ENCODE data around the gene IGLL1. TPM values are rescaled to one million over a fixed set of nuclear protein-coding genes. Genes with fewer than 3 reads are reported as not detected.

Gene IGLL1
- total and polyA plus RNA-seq, 7 experiments from 2014 or later, result 0.72 TPM; not detected in 6

- Histone ChIP-seq H3K36me3 (ENCODE audit: control insufficient read depth in 2 of 3, insufficient read depth in 3 of 3, low read length in 3 of 3) (no peaks in the 10 kb centered on the region), H3K9me3 (ENCODE audit: control insufficient read depth in 2 of 3, low read length in 3 of 3) (no peaks in the 10 kb centered on the region), H3K27ac (ENCODE audit: low read depth, low read length) (no peak overlapping the region), H3K4me3 (ENCODE audit: low read length) (no peak overlapping the region), H3K27me3 (ENCODE audit: control insufficient read depth in 2 of 2, insufficient read depth in 2 of 2, low read length in 2 of 2) (no peaks in the 10 kb centered on the region), H3K4me1 (ENCODE audit: control insufficient read depth in 2 of 2, insufficient read depth in 2 of 2, low read length in 2 of 2) (no peaks in the 10 kb centered on the region)
- Mint-ChIP-seq H3K36me3 (no peaks in the 10 kb centered on the region), H3K9me3 (no peaks in the 10 kb centered on the region), H3K4me3 (no peak overlapping the region), H3K27ac (no peak overlapping the region), H3K4me1 (peaks cover 0 to 3% (median 0%) of the 10 kb centered on the region in 7 donors), H3K27me3 (peaks cover 0 to 23% (median 5%) of the 10 kb centered on the region in 5 donors)
- ChIA-PET CTCF (no interaction called here), POLR2A (no interaction called here)
- DNase-seq (no peak), ATAC-seq (peak; percentile 44)
- intact Hi-C loops (cut with micrococcal nuclease), result loop anchor here in 1 of 2 donors (10.0 kb wide), 1 partner anchor 343 kb away; the partner anchor contains the start of gene BCR
Observed at GRCh38 chr22:23527971-23528740, 51.9 kb downstream of the IGLL1 start.

GRCh38 chr22:23526596-23527316 lies 53.3 kb downstream of the IGLL1 start:
- Mint-ChIP-seq H3K36me3 (no peaks in the 10 kb centered on the region), H3K4me1 (peaks cover 0 to 3% (median 0%) of the 10 kb centered on the region in 7 donors), H3K4me3 (no peak overlapping the region), H3K27me3 (peaks cover 0 to 29% (median 10%) of the 10 kb centered on the region in 5 donors), H3K9me3 (no peaks in the 10 kb centered on the region), H3K27ac (no peak overlapping the region)
- H3K27me3 ChIP-seq (ENCODE audit: control insufficient read depth in 2 of 2, insufficient read depth in 2 of 2, low read length in 2 of 2), result no peaks in the 10 kb centered on the region
- H3K36me3 ChIP-seq (ENCODE audit: control insufficient read depth in 2 of 3, insufficient read depth in 3 of 3, low read length in 3 of 3), result no peaks in the 10 kb centered on the region
- no peak overlapping the region for H3K4me3 ChIP-seq (ENCODE audit: low read length)
- CTCF ChIA-PET, result no interaction called here
- ATAC-seq (no peak), DNase-seq (no peak)
- H3K4me1 ChIP-seq (ENCODE audit: control insufficient read depth in 2 of 2, insufficient read depth in 2 of 2, low read length in 2 of 2), result no peaks in the 10 kb centered on the region
- no peak overlapping the region for H3K27ac ChIP-seq (ENCODE audit: low read depth, low read length)
- H3K9me3 ChIP-seq (ENCODE audit: control insufficient read depth in 2 of 3, low read length in 3 of 3), result no peaks in the 10 kb centered on the region
- POLR2A ChIA-PET, result no interaction called here
- intact Hi-C loops (cut with micrococcal nuclease), result loop anchor here in 1 of 2 donors (10.0 kb wide), 1 partner anchor 342 kb away; the partner anchor contains the start of gene BCR

- Mint-ChIP-seq H3K27ac (peak overlapping the region in 1 of 9 donors; percentile 8), H3K4me1 (peaks cover 0 to 7% (median 5%) of the 10 kb centered on the region in 7 donors), H3K27me3 (peaks cover 5 to 36% (median 16%) of the 10 kb centered on the region in 5 donors), H3K4me3 (no peak overlapping the region), H3K36me3 (no peaks in the 10 kb centered on the region), H3K9me3 (no peaks in the 10 kb centered on the region)
- ATAC-seq (no peak), DNase-seq (no peak)
- no peaks in the 10 kb centered on the region for H3K36me3 ChIP-seq (ENCODE audit: control insufficient read depth in 2 of 3, insufficient read depth in 3 of 3, low read length in 3 of 3)
- intact Hi-C loops (cut with micrococcal nuclease), result loop anchor here in 1 of 2 donors (10.0 kb wide), 1 partner anchor 341 kb away; the partner anchor contains the start of gene BCR
- H3K4me1 ChIP-seq (ENCODE audit: control insufficient read depth in 2 of 2, insufficient read depth in 2 of 2, low read length in 2 of 2), result peaks cover 5 to 7% of the 10 kb centered on the region in 2 donors
- POLR2A ChIA-PET, result no interaction called here
- H3K27me3 ChIP-seq (ENCODE audit: control insufficient read depth in 2 of 2, insufficient read depth in 2 of 2, low read length in 2 of 2), result peaks cover 0 to 6% of the 10 kb centered on the region in 2 donors
- no peak overlapping the region for H3K27ac ChIP-seq (ENCODE audit: low read depth, low read length)
- no peak overlapping the region for H3K4me3 ChIP-seq (ENCODE audit: low read length)
- no peaks in the 10 kb centered on the region for H3K9me3 ChIP-seq (ENCODE audit: control insufficient read depth in 2 of 3, low read length in 3 of 3)
- CTCF ChIA-PET, result no interaction called here
Observed at GRCh38 chr22:23525510-23525909, 54.6 kb downstream of the IGLL1 start.

GRCh38 chr22:23524226-23524625 lies 55.9 kb downstream of the IGLL1 start:
- H3K27me3 Mint-ChIP-seq, result peaks cover 7 to 40% (median 18%) of the 10 kb centered on the region in 5 donors
- peaks cover 0 to 6% of the 10 kb centered on the region in 2 donors for H3K27me3 ChIP-seq (ENCODE audit: control insufficient read depth in 2 of 2, insufficient read depth in 2 of 2, low read length in 2 of 2)
- CTCF ChIA-PET, result no interaction called here
- H3K9me3 ChIP-seq (ENCODE audit: control insufficient read depth in 2 of 3, low read length in 3 of 3), result no peaks in the 10 kb centered on the region
- H3K4me1 Mint-ChIP-seq, result peaks cover 0 to 7% (median 5%) of the 10 kb centered on the region in 7 donors
- no peak for ATAC-seq
- peaks cover 5 to 7% of the 10 kb centered on the region in 2 donors for H3K4me1 ChIP-seq (ENCODE audit: control insufficient read depth in 2 of 2, insufficient read depth in 2 of 2, low read length in 2 of 2)
- DNase-seq, result no peak
- no peak overlapping the region for H3K4me3 ChIP-seq (ENCODE audit: low read length)
- H3K36me3 ChIP-seq (ENCODE audit: control insufficient read depth in 2 of 3, insufficient read depth in 3 of 3, low read length in 3 of 3), result no peaks in the 10 kb centered on the region
- H3K27ac Mint-ChIP-seq, result no peak overlapping the region
- POLR2A ChIA-PET, result no interaction called here
- H3K4me3 Mint-ChIP-seq, result no peak overlapping the region
- intact Hi-C loops (cut with micrococcal nuclease), result loop anchor here in 1 of 2 donors (10.0 kb wide), 1 partner anchor 339 kb away; the partner anchor contains the start of gene BCR
- no peak overlapping the region for H3K27ac ChIP-seq (ENCODE audit: low read depth, low read length)
- no peaks in the 10 kb centered on the region for H3K36me3 Mint-ChIP-seq
- H3K9me3 Mint-ChIP-seq, result no peaks in the 10 kb centered on the region

GRCh38 chr22:23523713-23524112 lies 56.4 kb downstream of the IGLL1 start:
- peaks cover 0 to 7% (median 4%) of the 10 kb centered on the region in 7 donors for H3K4me1 Mint-ChIP-seq
- CTCF ChIA-PET, result no interaction called here
- DNase-seq (no peak), ATAC-seq (no peak)
- H3K27me3 Mint-ChIP-seq, result peaks cover 12 to 42% (median 22%) of the 10 kb centered on the region in 5 donors
- intact Hi-C loops (cut with micrococcal nuclease), result loop anchor here in 1 of 2 donors (10.0 kb wide), 1 partner anchor 339 kb away; the partner anchor contains the start of gene BCR
- peaks cover 5 to 7% of the 10 kb centered on the region in 2 donors for H3K4me1 ChIP-seq (ENCODE audit: control insufficient read depth in 2 of 2, insufficient read depth in 2 of 2, low read length in 2 of 2)
- no peaks in the 10 kb centered on the region for H3K9me3 Mint-ChIP-seq
- no peak overlapping the region for H3K4me3 ChIP-seq (ENCODE audit: low read length)
- no peak overlapping the region for H3K27ac ChIP-seq (ENCODE audit: low read depth, low read length)
- H3K9me3 ChIP-seq (ENCODE audit: control insufficient read depth in 2 of 3, low read length in 3 of 3), result no peaks in the 10 kb centered on the region
- H3K4me3 Mint-ChIP-seq, result peak overlapping the region in 1 of 10 donors; percentile 21
- POLR2A ChIA-PET, result no interaction called here
- H3K36me3 Mint-ChIP-seq, result no peaks in the 10 kb centered on the region
- peaks cover 0 to 6% of the 10 kb centered on the region in 2 donors for H3K27me3 ChIP-seq (ENCODE audit: control insufficient read depth in 2 of 2, insufficient read depth in 2 of 2, low read length in 2 of 2)
- H3K36me3 ChIP-seq (ENCODE audit: control insufficient read depth in 2 of 3, insufficient read depth in 3 of 3, low read length in 3 of 3), result no peaks in the 10 kb centered on the region
- no peak overlapping the region for H3K27ac Mint-ChIP-seq
